ENCODE data around the gene PPIG.

GRCh38 chr2:169664978-169665930, 81.1 kb downstream of the PPIG start:
- TF ChIP-seq CTCF (IDR thresholded peaks at IDR 0.05) (no peak), EP300 (IDR thresholded peaks at IDR 0.05) (no peak), POLR2A (IDR thresholded peaks at IDR 0.05) (no peak), POLR2AphosphoS5 (IDR thresholded peaks at IDR 0.05) (no peak)

All from stomach (tissue), 4 donors.